BLaER1 treated with 17β-estradiol and CSF1 and Interleukin-3, amounts not matched to agents 10 nM and 100 nM (cell line): ENCODE results near the gene TEX50.
"Not testable (repeated sequence)": the region's sequence is repeated elsewhere in the genome, so short reads cannot be mapped to it uniquely, and the experiment has no call there.

Experiments used
- H3K27ac ChIP-seq, 11 experiments: shearing (Covaris generic); formaldehyde crosslinking; 2 replicates each; pipeline ENCODE4 v1.8.1; 2022
- H3K27me3 ChIP-seq, 11 experiments: shearing (Covaris generic); formaldehyde crosslinking; 2 replicates each; pipeline ENCODE4 v1.8.1; 2022
- H3K36me3 ChIP-seq, 11 experiments: shearing (Covaris generic); formaldehyde crosslinking; 2 replicates each; pipeline ENCODE4 v1.8.1; 2022
- H3K4me1 ChIP-seq, 10 experiments: shearing (Covaris generic); formaldehyde crosslinking; 2 replicates each; pipeline ENCODE4 v1.8.1; 2022
- H3K4me2 ChIP-seq, 11 experiments: shearing (Covaris generic); formaldehyde crosslinking; 2 replicates each; pipeline ENCODE4 v1.8.1; 2022
- H3K4me3 ChIP-seq, 10 experiments: shearing (Covaris generic); formaldehyde crosslinking; 2 replicates each; pipeline ENCODE4 v1.8.1; 2022
- H3K9ac ChIP-seq, 11 experiments: shearing (Covaris generic); formaldehyde crosslinking; 2 replicates each; pipeline ENCODE4 v1.8.1; 2022
- H3K9me3 ChIP-seq, 11 experiments: shearing (Covaris generic); formaldehyde crosslinking; replicated peaks in 1 of 11; 2 replicates each; pipeline ENCODE4 v1.8.1; 2022
- H4K20me1 ChIP-seq, 11 experiments: shearing (Covaris generic); formaldehyde crosslinking; 2 replicates each; pipeline ENCODE4 v1.8.1; 2022
- Cebpa-rat ChIP-seq, 11 experiments: shearing (Covaris generic); IDR thresholded peaks; 2 replicates each; pipeline ENCODE4 v1.8.1; 2022

Gene TEX50

DNA sequence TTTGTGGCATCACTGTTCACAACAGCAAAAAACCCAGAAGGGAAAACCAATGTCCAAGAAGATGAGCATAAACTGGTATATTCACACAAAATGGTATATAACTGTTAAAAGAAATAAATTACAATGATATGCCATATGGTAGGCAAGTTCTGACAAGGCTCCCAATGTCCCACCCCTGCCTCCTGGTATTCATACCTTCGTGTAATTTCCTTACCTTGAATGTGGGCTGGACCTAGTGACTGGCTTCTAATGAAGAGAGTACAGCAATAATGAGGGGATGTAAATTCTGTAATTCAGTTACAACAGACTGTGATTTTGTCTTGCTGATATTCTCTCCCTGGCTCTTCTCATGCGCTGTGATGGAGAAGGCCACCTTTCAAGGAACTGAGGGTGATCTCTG, 25.2 kb downstream of the TEX50 start:
- H3K4me3 ChIP-seq, result no peak overlapping the region
- H3K4me1 ChIP-seq, result peaks cover 0 to 9% (median 6%) of the 10 kb centered on the region in 10 experiments; a peak in 10 of 20 replicates
- H3K27ac ChIP-seq, result no peak overlapping the region
- no peak overlapping the region for H3K9ac ChIP-seq
- H3K9me3 ChIP-seq, result peaks cover 6 to 10% (median 7%) of the 10 kb centered on the region in 11 experiments; a peak in 13 of 22 replicates
- no peaks in the 10 kb centered on the region for H3K27me3 ChIP-seq
- no peaks in the 10 kb centered on the region for H4K20me1 ChIP-seq
- no peak overlapping the region for H3K4me2 ChIP-seq
- TF ChIP-seq Cebpa-rat (IDR thresholded peaks at IDR 0.05), result no peak
- no peaks in the 10 kb centered on the region for H3K36me3 ChIP-seq

DNA sequence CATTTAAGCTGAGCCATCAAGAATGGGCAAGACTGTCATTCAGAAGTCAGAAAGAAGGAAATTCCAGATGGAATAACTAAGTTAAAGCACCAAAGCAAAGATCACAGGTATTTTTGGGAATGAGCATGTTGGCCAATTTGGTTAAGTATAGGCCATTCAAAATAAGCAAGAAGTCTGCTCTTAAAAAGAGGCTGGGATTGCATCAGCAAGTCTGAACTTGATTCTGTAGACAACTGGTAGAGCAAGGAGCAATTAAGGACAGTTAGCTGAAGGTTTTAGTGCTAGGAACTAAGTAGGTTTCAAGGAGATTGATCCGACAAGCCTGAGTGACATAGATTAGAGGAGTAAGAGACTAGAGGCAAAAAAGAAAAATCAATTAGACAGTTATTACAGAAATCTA, 26.1 kb downstream of the TEX50 start:
- no peak overlapping the region for H3K9ac ChIP-seq
- no peaks in the 10 kb centered on the region for H3K27me3 ChIP-seq
- H3K36me3 ChIP-seq, result no peaks in the 10 kb centered on the region
- H3K4me3 ChIP-seq, result no peak overlapping the region
- H4K20me1 ChIP-seq, result no peaks in the 10 kb centered on the region
- H3K9me3 ChIP-seq, result 0 out of 22 replicates have a peak, but pooled peaks cover 0 to 5% (median 0%) of the 10 kb centered on the region in 11 experiments
- H3K27ac ChIP-seq, result no peak overlapping the region
- H3K4me1 ChIP-seq, result peaks cover 0 to 9% (median 6%) of the 10 kb centered on the region in 10 experiments; a peak in 10 of 20 replicates
- no peak overlapping the region for H3K4me2 ChIP-seq
- no peak for TF ChIP-seq Cebpa-rat (IDR thresholded peaks at IDR 0.05)

DNA sequence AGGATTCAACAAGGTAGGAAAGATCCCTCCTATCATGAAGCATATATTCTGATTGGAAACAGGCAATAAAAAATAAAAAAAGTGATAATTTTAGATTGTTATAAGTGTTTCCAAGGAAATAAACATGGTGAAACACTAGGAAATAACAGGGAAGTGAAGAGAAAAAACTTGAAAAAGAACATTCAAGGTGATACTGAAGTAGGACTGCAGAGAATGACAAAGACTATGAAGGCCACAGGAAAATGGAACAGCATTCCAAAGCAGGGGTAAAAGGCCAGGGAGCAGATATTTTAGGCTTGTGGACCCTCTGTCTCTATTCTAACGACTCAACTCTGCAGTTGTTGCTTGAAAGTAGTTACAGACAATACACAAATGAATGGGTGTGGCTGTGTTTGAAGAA, 26.6 kb downstream of the TEX50 start:
- Histone ChIP-seq H3K27me3 (no peaks in the 10 kb centered on the region), H4K20me1 (no peaks in the 10 kb centered on the region), H3K27ac (no peak overlapping the region), H3K36me3 (no peaks in the 10 kb centered on the region), H3K4me1 (peaks cover 0 to 9% (median 6%) of the 10 kb centered on the region in 10 experiments; a peak in 10 of 20 replicates), H3K4me3 (no peak overlapping the region), H3K4me2 (no peak overlapping the region), H3K9ac (no peak overlapping the region), H3K9me3 (0 out of 22 replicates have a peak, but pooled peaks cover 0 to 2% (median 0%) of the 10 kb centered on the region in 11 experiments)
- TF ChIP-seq Cebpa-rat (IDR thresholded peaks at IDR 0.05), result no peak

DNA sequence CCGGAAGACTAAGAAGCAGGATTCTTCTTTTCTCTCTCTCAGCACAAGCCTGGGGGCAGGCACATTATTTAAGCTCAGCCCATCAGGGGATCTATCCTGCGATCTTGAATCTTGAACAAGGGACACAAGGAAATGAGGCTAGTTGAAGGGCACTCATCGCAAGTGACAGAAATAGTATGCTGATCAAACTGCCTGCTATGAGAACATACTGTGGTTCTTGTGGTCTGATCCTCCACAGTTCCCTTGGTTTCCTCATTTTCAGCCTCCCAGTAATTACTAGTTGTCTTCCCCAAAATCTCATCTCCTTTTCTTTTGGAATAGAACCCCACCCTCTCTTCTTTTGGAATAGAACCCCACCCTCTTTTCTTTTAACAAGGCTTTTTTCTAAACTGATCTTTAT, 28.0 kb downstream of the TEX50 start:
- H3K9ac ChIP-seq, result no peak overlapping the region
- H3K27me3 ChIP-seq, result no peaks in the 10 kb centered on the region
- no peaks in the 10 kb centered on the region for H3K9me3 ChIP-seq
- H3K4me1 ChIP-seq, result peaks cover 0 to 9% (median 6%) of the 10 kb centered on the region in 10 experiments; a peak in 10 of 20 replicates
- H3K36me3 ChIP-seq, result no peaks in the 10 kb centered on the region
- H3K27ac ChIP-seq, result no peak overlapping the region
- H4K20me1 ChIP-seq, result no peaks in the 10 kb centered on the region
- H3K4me2 ChIP-seq, result peak overlapping the region in 5 of 11 experiments; percentile 54 to 59 (median 55); a peak in 11 of 22 replicates
- no peak for TF ChIP-seq Cebpa-rat (IDR thresholded peaks at IDR 0.05)
- H3K4me3 ChIP-seq, result no peak overlapping the region

- no peak for TF ChIP-seq Cebpa-rat (IDR thresholded peaks at IDR 0.05)
Measured at GRCh38 chr1:173666646-173667045, 31.5 kb downstream of the TEX50 start.

DNA sequence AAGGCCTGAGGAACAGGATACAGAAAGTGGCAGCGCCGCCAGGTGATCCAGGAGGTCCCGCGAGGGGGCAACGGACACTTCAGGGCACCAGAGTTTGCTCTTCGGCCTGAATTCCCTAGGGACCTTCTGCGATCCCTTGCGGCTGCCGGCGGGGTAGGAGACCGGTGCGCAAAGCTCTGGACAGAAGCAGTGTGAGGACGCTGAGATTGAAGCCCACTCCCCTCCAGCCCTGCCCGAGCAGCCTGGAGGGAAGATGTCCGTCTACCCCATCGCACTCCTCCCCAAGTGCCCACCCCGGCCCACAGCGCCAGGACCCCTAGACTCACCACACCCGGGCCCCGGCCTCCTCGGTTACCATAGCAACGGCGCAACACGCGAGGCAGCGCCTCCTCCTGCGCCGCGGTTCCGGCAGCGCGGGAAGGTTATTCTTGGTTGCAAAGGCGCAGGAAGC, 34.4 kb downstream of the TEX50 start, which contains the start of gene ANKRD45:
ANKRD45 (minus strand) TSS at position 361 of the 451 bp plus-strand sequence. CDS start 10,433 bp downstream, outside the sequence.
- TF ChIP-seq Cebpa-rat (IDR thresholded peaks at IDR 0.05), result no peak
- Histone ChIP-seq H4K20me1 (no peaks in the 10 kb centered on the region), H3K4me2 (no peak within 1 kb of the TSS), H3K27ac (no peak within 1 kb of the TSS), H3K9ac (no peak within 1 kb of the TSS), H3K36me3 (no peaks in the 10 kb centered on the region), H3K4me3 (no peak within 1 kb of the TSS), H3K9me3 (peaks cover 0 to 5% (median 0%) of the 10 kb centered on the region in 11 experiments; a peak in 1 of 22 replicates), H3K4me1 (no peaks in the 10 kb centered on the region), H3K27me3 (no peaks in the 10 kb centered on the region)

More at GRCh38 chr1:173666646-173667045, 31.5 kb downstream of the TEX50 start:
- Histone ChIP-seq H3K36me3 (no peaks in the 10 kb centered on the region), H4K20me1 (no peaks in the 10 kb centered on the region), H3K4me1 (peaks cover 0 to 9% (median 6%) of the 10 kb centered on the region in 10 experiments; a peak in 10 of 20 replicates), H3K27me3 (no peaks in the 10 kb centered on the region), H3K4me3 (no peak overlapping the region), H3K9ac (no peak overlapping the region), H3K27ac (no peak overlapping the region), H3K4me2 (no peak overlapping the region), H3K9me3 (peaks cover 0 to 5% (median 0%) of the 10 kb centered on the region in 11 experiments; a peak in 1 of 22 replicates)

GRCh38 chr1:173674496-173674895, 39.4 kb downstream of the TEX50 start:
- not testable (repeated sequence) for H3K4me2 ChIP-seq, H3K9ac ChIP-seq, H3K4me1 ChIP-seq, H3K36me3 ChIP-seq, H3K27ac ChIP-seq, H3K4me3 ChIP-seq, H4K20me1 ChIP-seq, H3K27me3 ChIP-seq
- H3K9me3 ChIP-seq, result peaks cover 8 to 14% (median 10%) of the 10 kb centered on the region in 11 experiments; a peak in 15 of 22 replicates

DNA sequence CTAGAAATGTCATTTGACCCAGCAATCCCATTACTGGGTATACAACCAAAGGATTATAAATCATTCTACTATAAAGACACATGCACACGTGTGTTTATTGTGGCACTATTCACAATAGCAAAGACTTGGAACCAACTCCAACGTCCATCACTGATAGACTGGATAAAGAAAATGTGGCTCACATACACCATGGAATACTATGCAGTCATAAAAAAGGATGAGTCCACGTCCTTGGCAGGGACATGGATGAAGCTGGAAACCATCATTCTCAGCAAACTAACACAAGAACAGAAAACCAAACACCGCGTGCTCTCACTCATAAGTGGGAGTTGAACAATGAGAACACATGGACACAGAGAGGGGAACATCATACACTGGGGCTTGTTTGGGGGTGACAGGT, 45.0 kb downstream of the TEX50 start:
- not testable (repeated sequence) for H3K27me3 ChIP-seq, H3K36me3 ChIP-seq, H3K4me3 ChIP-seq, H3K4me2 ChIP-seq, H3K4me1 ChIP-seq, H3K9ac ChIP-seq, H4K20me1 ChIP-seq, H3K27ac ChIP-seq
- peaks cover 10 to 22% (median 14%) of the 10 kb centered on the region in 11 experiments; a peak in 18 of 22 replicates for H3K9me3 ChIP-seq

GRCh38 chr1:173682184-173682583, 47.0 kb downstream of the TEX50 start:
- no peak overlapping the region for H3K9ac ChIP-seq
- H3K4me2 ChIP-seq, result no peak overlapping the region
- H3K36me3 ChIP-seq, result no peaks in the 10 kb centered on the region
- peaks cover 0 to 10% (median 7%) of the 10 kb centered on the region in 11 experiments; a peak in 7 of 22 replicates for H3K9me3 ChIP-seq
- H3K4me3 ChIP-seq, result no peak overlapping the region
- no peak overlapping the region for H3K27ac ChIP-seq
- H3K27me3 ChIP-seq, result no peaks in the 10 kb centered on the region
- H3K4me1 ChIP-seq, result no peaks in the 10 kb centered on the region
- no peak for TF ChIP-seq Cebpa-rat (IDR thresholded peaks at IDR 0.05)
- no peaks in the 10 kb centered on the region for H4K20me1 ChIP-seq

DNA sequence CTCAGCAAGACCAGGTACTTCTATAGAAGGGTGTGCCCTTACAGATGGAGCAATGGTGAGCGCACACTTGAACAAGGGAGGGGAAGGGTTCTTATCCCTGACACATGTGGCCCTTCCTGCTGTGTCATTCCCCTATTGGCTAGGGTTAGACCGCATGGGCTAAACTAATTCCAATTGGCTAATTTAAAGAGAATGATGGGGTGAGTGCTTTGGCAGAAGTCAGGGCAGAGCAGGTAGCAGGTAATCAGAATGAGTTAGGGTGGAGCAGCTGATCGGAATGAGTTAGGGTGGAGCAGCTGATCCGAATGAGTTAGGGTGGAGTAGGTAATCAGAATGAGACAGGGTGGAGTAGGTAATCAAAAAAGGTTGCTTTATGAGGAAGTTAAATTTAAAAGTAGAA, 48.7 kb downstream of the TEX50 start:
- H3K36me3 ChIP-seq, H4K20me1 ChIP-seq, H3K27me3 ChIP-seq, H3K9ac ChIP-seq, H3K27ac ChIP-seq, H3K4me2 ChIP-seq, H3K4me3 ChIP-seq, H3K4me1 ChIP-seq: not testable (repeated sequence)
- H3K9me3 ChIP-seq, result peaks cover 0 to 18% (median 7%) of the 10 kb centered on the region in 11 experiments; a peak in 9 of 22 replicates

DNA sequence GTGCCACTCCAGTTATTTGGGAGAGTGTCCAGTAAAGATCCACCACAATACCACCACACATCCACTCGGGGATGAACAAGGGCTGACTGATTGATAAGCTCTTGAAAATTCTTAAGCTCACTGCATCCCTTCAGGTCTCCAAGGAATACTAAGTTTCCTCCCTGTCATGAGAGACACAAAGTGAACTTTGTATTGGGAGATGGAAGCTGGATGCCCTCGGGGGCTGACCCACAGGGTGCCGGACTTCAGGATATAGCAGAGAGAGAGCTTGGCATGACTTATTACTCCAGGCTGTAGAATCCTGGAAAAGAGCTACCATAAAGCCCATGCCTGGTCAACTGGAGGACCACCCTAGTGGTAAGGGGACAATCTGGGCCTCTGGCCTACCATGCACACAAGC, 50.0 kb downstream of the TEX50 start:
- H4K20me1 ChIP-seq, H3K36me3 ChIP-seq, H3K4me3 ChIP-seq, H3K4me1 ChIP-seq, H3K27ac ChIP-seq, H3K27me3 ChIP-seq, H3K9ac ChIP-seq, H3K4me2 ChIP-seq: not testable (repeated sequence)
- peaks cover 0 to 15% (median 3%) of the 10 kb centered on the region in 11 experiments; a peak in 9 of 22 replicates for H3K9me3 ChIP-seq
